SK-N-SH (cell line): ENCODE measurements around the gene SLAMF9.

Experiments used
- EP300 ChIP-seq, 2 experiments: IDR thresholded peaks; 2 replicates each; pipeline versions ENCODE4 v1.4.0 to v1.6.1; 2012; ENCODE audit warnings: borderline replicate concordance in 1 of 2, low read depth in 1 of 2, low read length in 1 of 2
- FOXM1 ChIP-seq: IDR thresholded peaks from 2 replicates; pipeline ENCODE4 v1.4.0; 2012; ENCODE audit warnings: low read depth, mild to moderate bottlenecking
- JUND ChIP-seq: IDR thresholded peaks from 2 replicates; pipeline ENCODE4 v1.4.0; 2012
- MXI1 ChIP-seq: IDR thresholded peaks from 2 replicates; pipeline ENCODE4 v1.6.1; 2012; ENCODE audit warnings: mild to moderate bottlenecking, low read depth, low read length, improper control_type of control experiment
- POLR2AphosphoS5 ChIP-seq: IDR thresholded peaks from 2 replicates; pipeline ENCODE4 v1.6.1; 2012; ENCODE audit warnings: low read depth, low read length
- TCF12 ChIP-seq: IDR thresholded peaks from 2 replicates; pipeline ENCODE4 v1.4.0; 2012
- YY1 ChIP-seq: IDR thresholded peaks from 2 replicates; pipeline ENCODE4 v1.4.0; 2012; ENCODE audit warnings: low read depth, mild to moderate bottlenecking
- TF ChIP-seq, protein P1 (sequence below): fragments of 200-600 bp; sonication (generic); IDR thresholded peaks from 2 replicates; pipeline ENCODE4 v1.6.1; 2017; ENCODE audit warnings: antibody characterized with exemption, mild to moderate bottlenecking, moderate library complexity
- TF ChIP-seq, protein P2 (sequence below): IDR thresholded peaks from 2 replicates; pipeline ENCODE4 v1.4.0; 2012; ENCODE audit warnings: low read depth

DNA sequence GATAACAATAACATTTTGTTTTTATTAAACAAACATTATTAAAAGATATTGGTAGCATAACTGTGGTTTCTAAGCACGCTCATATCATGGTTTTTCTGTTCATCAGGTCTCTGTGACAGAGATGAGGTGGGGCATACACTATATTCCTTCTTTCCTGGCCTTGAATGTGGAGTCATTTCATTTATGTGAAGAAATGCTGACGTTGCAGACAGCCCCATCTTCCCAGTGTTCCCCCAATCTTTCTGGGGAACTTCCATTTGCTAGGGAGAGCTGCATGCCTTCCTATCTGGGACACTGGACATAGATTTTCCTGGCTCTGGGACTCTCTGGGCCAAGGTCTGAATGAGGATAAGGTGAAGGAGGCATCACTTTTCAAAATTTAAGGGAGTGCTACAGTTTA is 47.4 kb upstream of the SLAMF9 start:
- no peak for TF ChIP-seq YY1
- no peak for TF ChIP-seq EP300 (IDR thresholded peaks at IDR 0.05; ENCODE audit: borderline replicate concordance in 1 of 2, low read depth in 1 of 2, low read length in 1 of 2)
- TF ChIP-seq, protein P1, sequence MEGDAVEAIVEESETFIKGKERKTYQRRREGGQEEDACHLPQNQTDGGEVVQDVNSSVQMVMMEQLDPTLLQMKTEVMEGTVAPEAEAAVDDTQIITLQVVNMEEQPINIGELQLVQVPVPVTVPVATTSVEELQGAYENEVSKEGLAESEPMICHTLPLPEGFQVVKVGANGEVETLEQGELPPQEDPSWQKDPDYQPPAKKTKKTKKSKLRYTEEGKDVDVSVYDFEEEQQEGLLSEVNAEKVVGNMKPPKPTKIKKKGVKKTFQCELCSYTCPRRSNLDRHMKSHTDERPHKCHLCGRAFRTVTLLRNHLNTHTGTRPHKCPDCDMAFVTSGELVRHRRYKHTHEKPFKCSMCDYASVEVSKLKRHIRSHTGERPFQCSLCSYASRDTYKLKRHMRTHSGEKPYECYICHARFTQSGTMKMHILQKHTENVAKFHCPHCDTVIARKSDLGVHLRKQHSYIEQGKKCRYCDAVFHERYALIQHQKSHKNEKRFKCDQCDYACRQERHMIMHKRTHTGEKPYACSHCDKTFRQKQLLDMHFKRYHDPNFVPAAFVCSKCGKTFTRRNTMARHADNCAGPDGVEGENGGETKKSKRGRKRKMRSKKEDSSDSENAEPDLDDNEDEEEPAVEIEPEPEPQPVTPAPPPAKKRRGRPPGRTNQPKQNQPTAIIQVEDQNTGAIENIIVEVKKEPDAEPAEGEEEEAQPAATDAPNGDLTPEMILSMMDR: no peak
- TF ChIP-seq JUND: no peak
- TF ChIP-seq FOXM1: no peak
- TF ChIP-seq, protein P2, sequence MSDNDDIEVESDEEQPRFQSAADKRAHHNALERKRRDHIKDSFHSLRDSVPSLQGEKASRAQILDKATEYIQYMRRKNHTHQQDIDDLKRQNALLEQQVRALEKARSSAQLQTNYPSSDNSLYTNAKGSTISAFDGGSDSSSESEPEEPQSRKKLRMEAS: no peak
- no peak for TF ChIP-seq POLR2AphosphoS5
- TF ChIP-seq TCF12: no peak
- no peak for TF ChIP-seq MXI1
